ENCODE results near the gene ADI1.

The ADI1 gene

GRCh38 chr2:3466966-3467365 lies 52.4 kb downstream of the ADI1 start:
- H3K27me3 ChIP-seq (replicated peaks; ENCODE audit: control insufficient read depth, insufficient read depth, low read length): no peaks in the 10 kb centered on the region
- TF ChIP-seq, protein P1, sequence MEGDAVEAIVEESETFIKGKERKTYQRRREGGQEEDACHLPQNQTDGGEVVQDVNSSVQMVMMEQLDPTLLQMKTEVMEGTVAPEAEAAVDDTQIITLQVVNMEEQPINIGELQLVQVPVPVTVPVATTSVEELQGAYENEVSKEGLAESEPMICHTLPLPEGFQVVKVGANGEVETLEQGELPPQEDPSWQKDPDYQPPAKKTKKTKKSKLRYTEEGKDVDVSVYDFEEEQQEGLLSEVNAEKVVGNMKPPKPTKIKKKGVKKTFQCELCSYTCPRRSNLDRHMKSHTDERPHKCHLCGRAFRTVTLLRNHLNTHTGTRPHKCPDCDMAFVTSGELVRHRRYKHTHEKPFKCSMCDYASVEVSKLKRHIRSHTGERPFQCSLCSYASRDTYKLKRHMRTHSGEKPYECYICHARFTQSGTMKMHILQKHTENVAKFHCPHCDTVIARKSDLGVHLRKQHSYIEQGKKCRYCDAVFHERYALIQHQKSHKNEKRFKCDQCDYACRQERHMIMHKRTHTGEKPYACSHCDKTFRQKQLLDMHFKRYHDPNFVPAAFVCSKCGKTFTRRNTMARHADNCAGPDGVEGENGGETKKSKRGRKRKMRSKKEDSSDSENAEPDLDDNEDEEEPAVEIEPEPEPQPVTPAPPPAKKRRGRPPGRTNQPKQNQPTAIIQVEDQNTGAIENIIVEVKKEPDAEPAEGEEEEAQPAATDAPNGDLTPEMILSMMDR (IDR thresholded peaks at IDR 0.05; ENCODE audit: insufficient read depth, low read length, poor library complexity, severe bottlenecking): no peak
- peaks cover 31% of the 10 kb centered on the region for H3K36me3 ChIP-seq (ENCODE audit: control insufficient read depth, insufficient read depth, low read length)
- no peak for DNase-seq (ENCODE audit: extremely low read depth, insufficient read length)
- H3K4me3 ChIP-seq (replicated peaks; ENCODE audit: low read depth, low read length): no peak overlapping the region

GRCh38 chr2:3466482-3466863 lies 52.9 kb downstream of the ADI1 start:
- Histone ChIP-seq H3K36me3 (ENCODE audit: control insufficient read depth, insufficient read depth, low read length) (peaks cover 28% of the 10 kb centered on the region), H3K4me3 (replicated peaks; ENCODE audit: low read depth, low read length) (no peak overlapping the region), H3K27me3 (replicated peaks; ENCODE audit: control insufficient read depth, insufficient read depth, low read length) (no peaks in the 10 kb centered on the region)
- DNase-seq (ENCODE audit: extremely low read depth, insufficient read length): no peak
- TF ChIP-seq, protein P1 (IDR thresholded peaks at IDR 0.05; ENCODE audit: insufficient read depth, low read length, poor library complexity, severe bottlenecking): no peak

DNA sequence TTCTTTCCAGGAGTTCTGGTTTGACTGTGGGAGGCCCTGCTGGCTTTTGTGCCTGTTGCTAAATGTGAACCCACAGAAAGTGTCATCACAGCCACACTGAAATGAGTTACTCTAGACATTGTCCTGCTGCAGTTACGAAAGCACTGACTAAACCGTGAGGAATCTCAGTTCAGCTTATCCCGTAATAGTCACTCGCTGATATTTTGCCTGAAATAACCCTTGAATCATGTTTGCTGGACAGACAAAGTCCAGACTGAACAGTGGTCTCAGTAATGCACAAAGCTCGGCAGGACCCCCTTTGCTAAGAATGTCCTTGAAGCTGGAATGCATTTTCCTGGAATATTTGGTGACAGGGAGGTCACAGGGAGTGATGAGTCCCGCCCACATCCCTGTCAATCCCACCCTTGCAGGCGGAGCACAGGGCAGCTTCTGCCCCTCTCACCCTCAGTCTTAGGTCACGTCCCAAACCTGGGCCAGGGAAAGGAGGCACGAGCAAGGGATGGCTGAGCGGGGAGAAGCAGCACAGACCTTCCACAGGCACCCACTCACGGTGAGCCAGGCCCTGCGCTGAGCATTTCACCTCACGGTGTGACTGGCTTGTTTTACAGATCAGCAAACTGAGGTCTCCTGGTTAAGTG lies 53.4 kb downstream of the ADI1 start:
- DNase-seq (ENCODE audit: extremely low read depth, insufficient read length): no peak
- no peaks in the 10 kb centered on the region for H3K27me3 ChIP-seq (replicated peaks; ENCODE audit: control insufficient read depth, insufficient read depth, low read length)
- H3K36me3 ChIP-seq (ENCODE audit: control insufficient read depth, insufficient read depth, low read length): peaks cover 29% of the 10 kb centered on the region
- H3K4me3 ChIP-seq (replicated peaks; ENCODE audit: low read depth, low read length): no peak overlapping the region
- TF ChIP-seq, protein P1 (IDR thresholded peaks at IDR 0.05; ENCODE audit: insufficient read depth, low read length, poor library complexity, severe bottlenecking): no peak

DNA sequence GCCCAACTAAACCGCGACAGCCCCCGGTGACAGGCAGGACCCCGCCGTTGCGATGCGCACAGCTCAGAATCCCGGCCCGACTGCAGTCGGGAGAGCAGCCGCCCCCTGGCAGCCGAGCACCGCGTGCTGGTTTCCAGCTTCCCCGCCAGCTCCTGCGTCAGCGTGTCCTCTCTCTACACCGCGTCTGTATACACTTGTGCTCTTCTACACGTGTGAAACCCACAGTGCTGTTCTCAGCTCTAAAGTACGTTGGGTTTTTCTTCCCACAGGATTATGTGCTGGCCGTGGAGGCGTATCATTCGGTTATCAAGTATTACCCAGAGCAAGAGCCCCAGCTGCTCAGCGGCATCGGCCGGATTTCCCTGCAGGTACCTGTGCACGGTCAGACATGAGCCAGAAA lies 54.0 kb downstream of the ADI1 start:
- no peak for DNase-seq (ENCODE audit: extremely low read depth, insufficient read length)
- H3K27me3 ChIP-seq (replicated peaks; ENCODE audit: control insufficient read depth, insufficient read depth, low read length): no peaks in the 10 kb centered on the region
- TF ChIP-seq, protein P1 (IDR thresholded peaks at IDR 0.05; ENCODE audit: insufficient read depth, low read length, poor library complexity, severe bottlenecking): no peak
- H3K4me3 ChIP-seq (replicated peaks; ENCODE audit: low read depth, low read length): no peak overlapping the region
- peaks cover 26% of the 10 kb centered on the region for H3K36me3 ChIP-seq (ENCODE audit: control insufficient read depth, insufficient read depth, low read length)

DNA sequence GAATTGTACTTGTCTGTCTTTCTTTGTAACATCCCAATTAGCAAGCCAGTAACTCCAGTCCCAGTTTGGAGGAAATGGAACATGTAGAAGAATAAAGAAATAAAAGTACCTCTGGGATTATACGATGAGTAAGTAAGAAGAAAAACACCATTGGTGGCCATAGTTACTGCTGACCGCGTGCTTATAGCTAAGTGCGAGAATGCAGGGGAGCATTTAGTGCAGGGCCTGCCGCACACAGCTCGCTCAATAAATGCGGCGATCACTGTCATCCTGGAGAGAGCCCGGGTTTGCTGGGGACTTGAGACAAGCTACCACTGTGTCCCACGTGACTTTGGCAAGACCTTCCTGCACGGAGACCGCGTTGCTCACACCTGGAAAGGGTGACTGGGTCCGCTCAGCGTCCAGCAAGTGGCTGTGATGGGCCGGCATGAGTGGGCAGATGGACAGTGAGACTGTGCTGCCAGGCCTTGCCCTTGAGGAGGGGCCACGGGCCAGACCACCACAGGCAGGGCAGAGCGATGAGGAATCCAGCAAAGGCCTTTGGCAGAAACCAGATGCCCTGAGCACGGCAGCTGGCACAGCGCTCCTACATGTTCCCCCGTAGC lies 54.8 kb downstream of the ADI1 start:
- TF ChIP-seq, protein P1 (IDR thresholded peaks at IDR 0.05; ENCODE audit: insufficient read depth, low read length, poor library complexity, severe bottlenecking): no peak
- DNase-seq (ENCODE audit: extremely low read depth, insufficient read length): no peak
- no peaks in the 10 kb centered on the region for H3K27me3 ChIP-seq (replicated peaks; ENCODE audit: control insufficient read depth, insufficient read depth, low read length)
- H3K36me3 ChIP-seq (ENCODE audit: control insufficient read depth, insufficient read depth, low read length): peaks cover 22% of the 10 kb centered on the region
- no peak overlapping the region for H3K4me3 ChIP-seq (replicated peaks; ENCODE audit: low read depth, low read length)
